ENCODE measurements around the gene TTLL7. TPM values are rescaled to one million over a fixed set of nuclear protein-coding genes. Genes with fewer than 3 reads are reported as not detected.

TTLL7 gene
- total RNA-seq, 4 donors from 2014 or later, result 0.95 to 7.6 (median 3.8) TPM

GRCh38 chr1:83942914-83943313 is 56.0 kb downstream of the TTLL7 start:
- TF ChIP-seq POLR2A (IDR thresholded peaks at IDR 0.05), result no peak
- TF ChIP-seq CTCF (IDR thresholded peaks at IDR 0.05), result no peak
- H3K4me3 ChIP-seq (ENCODE audit: low read depth, poor library complexity, severe bottlenecking), result no peak overlapping the region
- no peak for DNase-seq (ENCODE audit: low spot score in 2 of 2)
- 54 to 77% methylated on average over 3 of the region's 3 CpGs for WGBS, 2 donors
- intact Hi-C loops (cut with DNase I; ENCODE audit: low total_unique reads), result no loop called here

- no peak for DNase-seq (ENCODE audit: low spot score in 2 of 2)
- intact Hi-C loops (cut with DNase I; ENCODE audit: low total_unique reads), result no loop called here
- no peak overlapping the region for H3K4me3 ChIP-seq (ENCODE audit: low read depth, poor library complexity, severe bottlenecking)
- TF ChIP-seq CTCF (IDR thresholded peaks at IDR 0.05) (no peak), POLR2A (IDR thresholded peaks at IDR 0.05) (no peak)
Measured at GRCh38 chr1:83934550-83934949, 64.4 kb downstream of the TTLL7 start.

- no peak for TF ChIP-seq CTCF (IDR thresholded peaks at IDR 0.05)
- no peak for TF ChIP-seq POLR2A (IDR thresholded peaks at IDR 0.05)
- intact Hi-C loops (cut with DNase I; ENCODE audit: low total_unique reads), result no loop called here
- H3K4me3 ChIP-seq (ENCODE audit: low read depth, poor library complexity, severe bottlenecking), result no peak overlapping the region
- 91% methylated on average over 4 of the region's 4 CpGs for WGBS, 2 donors
- no peak for DNase-seq (ENCODE audit: low spot score in 2 of 2)
Measured at GRCh38 chr1:83932693-83933092, 66.2 kb downstream of the TTLL7 start.

- intact Hi-C loops (cut with DNase I; ENCODE audit: low total_unique reads), result no loop called here
- no peak for DNase-seq (ENCODE audit: low spot score in 2 of 2)
- TF ChIP-seq CTCF (IDR thresholded peaks at IDR 0.05) (no peak), POLR2A (IDR thresholded peaks at IDR 0.05) (no peak)
- H3K4me3 ChIP-seq (ENCODE audit: low read depth, poor library complexity, severe bottlenecking), result no peak overlapping the region
- 78 to 89% methylated on average over 4 of the region's 4 CpGs for WGBS, 2 donors
Measured at GRCh38 chr1:83932281-83932680, 66.7 kb downstream of the TTLL7 start.

- TF ChIP-seq POLR2A (IDR thresholded peaks at IDR 0.05) (no peak), CTCF (IDR thresholded peaks at IDR 0.05) (no peak)
- WGBS, 2 donors, result 5 to 6% methylated on average over 2 of the region's 2 CpGs
- DNase-seq (ENCODE audit: low spot score in 2 of 2), result peak in 1 of 2 donors; percentile 15
- intact Hi-C loops (cut with DNase I; ENCODE audit: low total_unique reads), result no loop called here
- H3K4me3 ChIP-seq (ENCODE audit: low read depth, poor library complexity, severe bottlenecking), result no peak overlapping the region
Measured at GRCh38 chr1:83931658-83932253, 67.2 kb downstream of the TTLL7 start.

- TF ChIP-seq POLR2A (IDR thresholded peaks at IDR 0.05), result no peak
- TF ChIP-seq CTCF (IDR thresholded peaks at IDR 0.05), result no peak
- 88 to 94% methylated on average over 1 of the region's 1 CpG for WGBS, 2 donors
- intact Hi-C loops (cut with DNase I; ENCODE audit: low total_unique reads), result no loop called here
- no peak overlapping the region for H3K4me3 ChIP-seq (ENCODE audit: low read depth, poor library complexity, severe bottlenecking)
- DNase-seq (ENCODE audit: low spot score in 2 of 2), result no peak
Measured at GRCh38 chr1:83929184-83929583, 69.7 kb downstream of the TTLL7 start.
